ENCODE data around the gene SLC6A9.

SLC6A9 gene

GRCh38 chr1:44031252-44032169 lies at the start of gene SLC6A9:
Gene SLC6A9 (minus strand): TSS chr1:44031462. CDS start chr1:44024277, 7,185 bp downstream.
- DNase-seq = peak in 3 of 14 donors; percentile 11 to 43 (median 27)

DNA sequence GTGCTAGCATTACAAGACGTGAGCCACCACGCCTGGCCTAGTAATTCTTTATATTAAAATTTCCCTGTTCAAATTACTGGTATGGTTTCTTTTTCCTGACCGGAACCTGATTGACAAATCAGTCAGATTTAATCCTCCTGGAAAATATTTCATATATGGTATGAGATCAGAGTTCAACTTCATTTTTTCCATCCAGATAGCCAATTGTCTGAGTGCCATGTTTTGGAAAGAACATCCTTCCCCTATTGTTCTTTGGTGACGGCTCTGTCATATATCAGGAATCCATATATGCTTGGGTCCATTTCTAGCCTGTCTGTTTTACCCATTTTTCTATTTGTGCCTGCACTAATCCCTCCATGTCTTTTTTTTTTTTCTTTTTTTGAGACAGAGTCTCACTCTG lies 48.3 kb upstream of the SLC6A9 start:
- DNase-seq = no peak

DNA sequence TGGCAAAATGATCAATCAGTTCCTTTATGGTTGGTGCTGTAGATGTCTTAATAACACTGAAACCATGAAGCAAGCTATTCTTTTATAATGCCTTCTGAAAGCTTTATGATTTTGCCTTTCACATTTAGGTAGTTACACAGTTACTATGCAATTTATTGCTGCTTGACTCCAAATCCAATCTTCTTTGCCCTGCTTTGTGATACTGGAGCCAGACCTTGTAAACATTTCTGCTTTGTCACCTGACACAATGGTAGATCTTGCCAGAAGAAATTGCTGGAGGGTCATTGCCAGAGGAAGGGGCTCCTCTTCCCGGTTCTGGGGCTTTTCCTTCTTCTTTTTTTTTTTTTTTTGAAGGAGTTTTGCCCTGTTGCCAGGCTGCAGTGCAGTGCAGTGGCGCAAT lies 46.8 kb upstream of the SLC6A9 start:
- DNase-seq = no peak

DNA sequence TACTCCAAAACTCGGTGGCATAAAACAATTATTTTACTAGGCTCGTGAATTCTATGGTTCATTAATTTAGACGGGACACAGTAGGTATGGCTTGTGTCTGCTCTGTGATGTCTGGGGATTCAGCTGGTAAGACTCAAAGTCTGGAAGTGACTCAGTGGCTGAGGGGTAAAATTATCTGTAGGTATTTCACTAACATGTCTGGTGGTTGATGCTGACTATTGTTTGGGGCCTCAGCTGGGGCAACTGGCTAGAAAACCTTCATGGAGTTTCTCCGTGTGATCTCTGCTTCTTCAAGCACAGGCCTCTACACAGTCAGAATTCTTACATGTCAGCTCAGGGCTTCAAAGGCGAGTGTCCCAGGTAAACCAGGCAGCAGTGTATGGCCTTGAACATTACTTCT lies 46.2 kb upstream of the SLC6A9 start:
- no peak for DNase-seq

GRCh38 chr1:44076066-44076465 lies 44.8 kb upstream of the SLC6A9 start:
- no peak for DNase-seq

- DNase-seq = no peak
Measured at GRCh38 chr1:44074415-44074814, 43.2 kb upstream of the SLC6A9 start.

DNA sequence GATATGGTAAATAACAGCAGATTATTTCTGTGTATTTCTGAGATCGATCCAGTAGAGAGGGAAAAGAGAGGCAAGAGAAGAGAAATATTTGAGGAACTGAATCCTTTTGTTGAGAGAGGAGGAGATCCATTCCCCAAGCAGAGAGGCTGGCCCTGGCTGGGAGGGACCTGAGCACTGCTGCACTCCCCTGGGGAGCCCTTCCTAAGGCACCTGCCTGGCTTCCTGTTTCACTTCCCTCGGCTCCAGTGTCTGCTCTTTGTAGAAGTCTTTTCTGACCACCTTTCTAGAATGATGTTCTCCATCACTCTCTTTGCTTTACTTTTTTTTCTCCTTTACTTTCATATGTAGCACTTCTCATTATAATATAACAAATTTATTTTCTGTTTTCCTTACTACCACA lies 42.3 kb upstream of the SLC6A9 start:
- no peak for DNase-seq

DNA sequence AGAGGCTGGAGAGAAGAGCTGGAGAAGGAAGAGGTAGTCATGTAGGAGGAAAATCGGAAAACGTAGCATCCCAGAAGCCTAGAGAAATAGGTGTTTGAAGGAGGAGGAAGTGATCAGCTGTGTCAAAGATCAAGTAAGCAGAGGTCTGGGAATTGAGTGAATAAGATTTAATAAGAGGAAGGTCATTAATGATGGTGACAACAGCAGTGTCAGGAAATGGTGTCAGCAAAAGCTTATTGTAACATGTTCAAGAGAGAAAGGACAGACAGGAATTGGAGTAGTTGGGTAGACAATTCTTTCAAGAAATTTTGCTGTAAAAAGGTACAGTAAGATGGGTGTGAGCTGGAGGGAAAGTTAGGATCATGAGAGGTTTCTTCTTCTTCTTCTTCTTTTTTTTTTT lies 41.6 kb upstream of the SLC6A9 start:
- no peak for DNase-seq

GRCh38 chr1:44072204-44072603 lies 40.9 kb upstream of the SLC6A9 start:
- DNase-seq = no peak

DNA sequence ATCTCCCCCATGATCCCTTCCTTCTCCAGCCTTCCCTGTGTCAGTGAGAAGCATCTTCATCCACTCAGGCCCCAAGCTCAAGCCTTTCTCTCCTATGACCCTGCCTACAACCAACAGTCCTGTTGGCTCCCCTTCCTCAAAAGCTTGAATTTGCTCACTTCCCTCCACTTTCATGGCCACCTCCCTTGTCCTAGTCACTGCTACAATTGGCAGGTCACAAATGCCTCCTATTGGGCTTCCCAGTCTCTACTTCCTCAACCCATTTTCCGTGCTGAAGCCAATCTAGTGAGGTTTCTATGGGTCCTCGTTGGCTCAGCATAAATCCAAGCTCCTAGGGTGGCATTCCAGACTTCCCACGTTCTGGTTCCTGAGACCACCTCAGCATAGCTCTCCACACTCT lies 40.2 kb upstream of the SLC6A9 start:
- no peak for DNase-seq

DNA sequence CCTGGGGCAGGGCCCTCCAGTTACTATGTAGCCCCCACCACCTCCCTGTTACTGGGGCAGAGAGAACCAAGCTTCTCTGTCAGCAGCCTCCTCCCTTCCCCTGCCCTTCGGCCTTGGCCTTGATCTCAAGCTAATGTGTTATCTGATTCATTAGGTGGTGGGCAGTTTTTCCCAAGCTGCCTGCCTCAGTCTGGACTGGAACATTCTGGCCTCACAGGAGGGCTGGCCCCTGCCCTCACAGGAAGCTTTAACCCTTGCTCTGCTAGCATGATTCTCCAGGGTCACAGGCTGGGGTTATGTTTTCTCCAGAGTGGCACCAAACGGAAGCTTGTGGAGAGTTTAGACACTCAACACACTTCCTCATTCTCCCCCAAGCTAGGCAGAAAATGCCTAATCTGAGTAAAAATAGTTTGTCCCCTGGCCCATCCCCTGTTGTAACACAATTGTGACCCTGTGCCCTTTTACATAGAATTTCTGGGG lies 37.2 kb upstream of the SLC6A9 start:
- peak in 3 of 14 donors; percentile 5 to 9 (median 5) for DNase-seq

DNA sequence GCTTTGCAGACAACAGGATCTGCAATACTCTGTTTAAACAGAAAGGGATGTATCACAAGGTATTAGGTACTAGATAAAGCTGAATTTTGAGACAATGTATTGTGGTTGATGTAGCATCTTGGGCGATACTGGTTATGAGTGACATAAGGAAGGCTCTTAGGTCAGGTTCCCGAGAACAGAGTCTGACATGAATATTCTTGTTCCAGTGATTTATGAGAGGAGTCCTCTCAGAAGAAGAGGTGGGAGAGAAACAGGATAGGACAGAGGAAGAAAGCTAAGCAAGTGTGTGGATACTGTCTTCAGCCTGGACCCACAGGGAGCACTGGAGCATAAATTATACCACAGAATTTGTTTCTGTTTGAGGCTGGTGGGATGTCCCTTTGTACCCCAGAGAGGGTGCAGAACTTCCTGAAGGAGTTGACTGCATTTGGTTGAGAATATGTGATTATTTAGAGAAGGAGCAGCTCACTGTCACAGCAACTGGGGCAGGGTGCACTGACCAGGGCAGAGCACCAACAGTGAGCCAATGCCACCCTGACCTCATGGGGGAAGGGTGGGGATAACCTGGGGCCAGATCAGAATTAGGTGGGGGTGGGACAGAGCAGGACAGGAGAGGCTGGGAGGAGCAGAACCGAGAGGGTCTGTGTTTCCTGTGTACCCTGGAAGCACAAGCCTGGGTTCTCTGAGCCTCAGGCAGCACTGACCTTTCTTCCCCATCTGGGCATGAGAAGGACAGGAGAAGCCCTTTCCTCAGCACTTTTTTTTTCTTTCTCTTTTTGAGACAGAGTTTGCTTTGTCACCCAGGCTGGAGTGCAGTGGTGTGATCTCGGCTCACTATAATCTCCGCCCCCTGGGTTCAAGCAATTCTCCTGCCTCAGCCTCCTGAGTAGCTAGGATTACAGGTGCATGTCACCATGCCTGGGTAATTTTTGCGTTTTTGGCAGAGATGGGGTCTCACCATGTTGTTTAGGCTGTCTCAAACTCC lies 36.3 kb upstream of the SLC6A9 start:
- DNase-seq = no peak

DNA sequence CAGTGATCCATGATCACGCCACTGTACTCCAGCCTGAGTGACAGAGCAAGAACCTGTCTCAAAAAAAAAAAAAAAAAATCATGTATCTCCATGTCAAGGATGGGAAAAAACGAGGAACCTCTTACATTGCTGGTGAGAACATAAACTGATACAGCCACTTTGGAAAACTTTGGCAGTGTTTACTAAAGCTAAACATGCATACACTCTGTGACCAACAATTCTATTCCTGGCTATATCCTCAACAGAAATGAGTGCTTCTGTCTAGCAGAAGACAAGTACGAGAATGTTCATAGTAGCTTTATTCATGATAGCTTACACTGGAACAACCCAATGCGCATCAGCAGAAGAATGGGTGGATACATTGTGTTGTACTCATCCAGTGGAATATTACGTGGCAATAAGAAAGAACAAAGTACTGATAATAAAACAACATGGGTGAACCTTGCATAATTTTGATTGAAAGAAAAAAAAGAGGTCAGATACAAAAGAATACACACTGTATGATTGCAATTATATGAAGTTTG lies 31.5 kb upstream of the SLC6A9 start:
- no peak for DNase-seq

DNA sequence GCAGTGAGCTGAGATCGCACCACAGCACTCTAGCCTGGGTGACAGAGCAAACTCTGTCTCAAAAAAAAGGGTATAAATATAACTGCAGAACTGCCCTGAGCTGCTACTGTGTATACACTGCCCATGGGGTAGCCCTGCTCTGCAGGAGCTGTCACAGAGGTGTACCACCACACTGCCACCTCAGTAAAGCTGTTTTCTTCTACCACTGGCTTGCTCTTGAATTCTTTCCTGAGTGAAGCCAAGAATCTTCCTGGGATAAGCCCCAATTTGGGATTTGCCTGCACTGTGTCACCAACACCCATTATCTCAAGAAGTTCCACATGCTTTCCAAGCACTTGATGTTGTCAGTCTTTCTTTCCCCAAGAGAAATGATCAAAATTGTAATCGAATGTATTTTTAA lies 30.6 kb upstream of the SLC6A9 start:
- no peak for DNase-seq

DNA sequence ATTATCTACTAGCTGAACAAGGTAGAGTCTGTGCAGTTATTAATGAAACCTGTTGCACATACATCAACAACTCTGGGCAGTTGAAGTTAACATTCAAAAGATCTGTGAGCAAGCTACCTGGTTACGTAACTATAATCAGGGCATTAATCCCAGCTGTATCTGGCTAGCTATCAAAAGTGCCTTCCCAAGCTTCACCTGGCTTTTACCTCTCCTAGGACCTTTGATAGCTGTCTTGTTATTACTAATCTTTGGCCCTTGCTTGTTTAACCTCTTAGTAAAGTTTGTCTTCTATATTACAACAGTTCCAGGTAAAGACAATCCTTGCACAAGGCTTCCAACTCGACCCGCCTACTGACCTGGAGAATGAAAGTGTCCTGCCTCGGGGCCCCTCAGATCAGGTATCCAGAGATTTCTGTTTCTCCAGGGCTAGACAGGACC lies 29.6 kb upstream of the SLC6A9 start:
- DNase-seq = no peak

DNA sequence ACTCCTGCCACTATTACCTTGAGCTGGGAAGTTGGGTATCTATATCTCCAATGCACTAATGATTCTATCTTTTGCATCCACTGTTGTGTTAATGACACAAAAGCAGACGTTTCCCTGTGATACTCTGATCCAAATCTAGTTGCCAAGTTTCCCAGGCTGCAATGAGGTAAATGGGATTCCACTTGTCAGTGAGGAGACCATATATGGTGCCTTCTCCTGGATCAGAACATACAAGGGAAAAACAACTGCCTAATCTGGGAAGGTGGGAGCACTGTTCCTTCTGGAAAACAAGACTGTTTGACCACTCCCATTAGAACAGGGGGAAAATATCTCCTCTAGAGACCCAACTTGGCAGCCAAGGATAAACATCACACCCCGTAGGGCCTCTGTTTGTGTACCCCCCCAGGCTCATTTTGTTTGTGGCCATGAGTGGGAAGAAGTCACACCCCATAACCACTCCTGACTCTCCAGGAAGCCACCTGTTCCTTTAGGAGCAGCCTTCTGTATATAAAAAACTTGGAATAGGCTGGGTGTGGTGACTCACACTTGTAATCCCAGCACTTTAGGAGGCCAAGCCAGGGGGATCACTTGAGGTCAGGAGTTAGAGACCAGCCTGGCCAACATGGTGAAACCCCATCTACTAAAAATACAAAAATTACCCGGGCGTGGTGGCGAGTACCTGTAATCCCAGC lies 28.5 kb upstream of the SLC6A9 start:
- DNase-seq = no peak

GRCh38 chr1:44059212-44059611 lies 27.9 kb upstream of the SLC6A9 start:
- DNase-seq = no peak

DNA sequence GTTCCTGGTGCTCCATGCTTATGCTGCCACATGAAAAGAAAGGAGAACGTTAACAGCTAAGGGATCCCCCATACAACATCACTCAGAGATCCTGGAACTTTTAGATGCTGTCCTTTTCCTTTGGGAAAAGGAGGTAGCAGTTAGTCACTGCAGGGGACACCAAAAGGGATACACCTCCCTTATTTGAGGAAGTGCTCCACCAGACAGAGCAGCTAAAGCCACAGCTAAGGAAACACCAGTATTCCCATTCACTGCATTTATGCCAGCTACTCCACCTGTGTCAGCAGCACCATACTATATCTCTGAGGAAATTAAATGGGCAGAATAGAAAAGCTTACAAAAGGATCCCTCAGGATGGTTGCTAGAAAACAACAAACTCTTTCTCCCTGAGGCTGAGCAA lies 26.0 kb upstream of the SLC6A9 start:
- no peak for DNase-seq

DNA sequence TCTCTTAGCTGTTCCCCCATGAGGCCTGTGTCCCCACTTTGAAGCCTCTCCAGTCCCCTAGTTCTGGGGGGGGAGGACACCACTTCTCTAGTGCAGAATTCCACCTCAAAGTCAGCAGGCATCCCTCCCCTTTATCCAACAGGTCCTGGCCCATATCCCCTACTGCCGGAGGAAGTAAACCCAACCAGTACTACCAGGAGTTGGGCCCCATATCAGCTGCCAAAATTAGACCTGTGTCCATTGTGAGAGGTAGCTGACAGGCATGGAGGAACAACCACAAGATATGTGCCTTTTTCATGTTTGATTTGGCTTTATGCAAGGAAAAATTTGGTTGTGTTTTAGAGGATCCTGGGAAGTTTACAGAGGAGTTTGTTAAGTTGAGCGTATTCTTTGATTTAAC lies 22.1 kb upstream of the SLC6A9 start:
- DNase-seq = no peak

DNA sequence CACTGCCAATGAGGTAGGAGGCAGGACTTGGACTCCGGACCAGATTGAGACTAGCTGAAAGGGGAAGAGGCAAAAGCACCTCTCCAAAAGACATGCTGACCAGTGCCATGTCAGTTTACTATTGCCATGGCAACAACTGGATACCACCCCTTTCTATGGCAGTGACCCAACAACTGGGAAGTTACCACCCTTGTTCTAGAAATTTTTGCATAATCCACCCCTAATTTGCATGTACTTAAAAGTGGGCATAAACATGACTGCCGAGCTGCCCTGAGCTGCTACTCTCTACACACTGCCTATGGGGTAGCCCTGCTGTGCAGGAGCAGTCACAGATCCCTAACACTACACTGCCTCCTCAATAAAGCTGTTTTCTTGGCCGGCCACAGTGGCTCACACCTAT lies 19.0 kb upstream of the SLC6A9 start:
- no peak for DNase-seq

DNA sequence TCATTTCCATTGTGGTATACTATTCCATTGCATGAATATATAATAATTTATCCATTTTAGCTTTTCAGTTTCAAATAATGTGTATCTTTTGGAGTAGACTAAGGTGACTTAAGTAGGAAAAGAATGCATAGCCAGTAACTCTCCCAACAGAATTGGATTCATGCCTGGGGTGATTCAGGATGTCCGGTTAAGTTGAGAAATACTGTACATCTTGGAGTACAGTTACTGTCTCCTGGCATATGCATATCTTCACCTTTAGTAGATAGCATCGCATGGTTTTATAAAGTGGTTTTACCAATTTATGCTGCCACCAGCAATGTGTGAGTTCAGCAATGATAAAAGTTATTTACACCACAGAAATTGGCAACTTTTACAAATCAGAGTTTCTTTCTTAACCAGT lies 18.6 kb upstream of the SLC6A9 start:
- no peak for DNase-seq

GRCh38 chr1:44048532-44049215 lies 17.4 kb upstream of the SLC6A9 start:
- DNase-seq = no peak

All from C1 segment of cervical spinal cord (tissue), 14 donors.